CD14-positive monocyte (primary cell): ENCODE data around the gene KDM1B. TPM values are rescaled to one million over a fixed set of nuclear protein-coding genes. Genes with fewer than 3 reads are reported as not detected.

ENCODE experiments used
- DNase-seq, 3 donors: peaks; one replicate each; pipeline ENCODE4 v3.0.0-alpha.2; 2011 to 2022
- H2AFZ ChIP-seq: 2 replicates; pipeline ENCODE4 v1.6.0; 2012; ENCODE audit warnings: mild to moderate bottlenecking, low read depth, low read length, inconsistent platforms; ENCODE audit not compliant: insufficient read depth, poor library complexity, severe bottlenecking
- H3K27ac ChIP-seq, 2 donors: 1 replicate in 1 of 2; 2 replicates in 1 of 2; pipeline ENCODE4 v1.5.1; 2012 to 2013; ENCODE audit warnings: low read length in 2 of 2, control low read depth in 1 of 2, inconsistent platforms in 1 of 2, low read depth in 1 of 2, mild to moderate bottlenecking in 1 of 2
- H3K27me3 ChIP-seq, 2 donors: one replicate each; pipeline versions ENCODE4 v1.6.0 to v1.6.1; 2011 to 2013; ENCODE audit warnings: low read length in 2 of 2; ENCODE audit not compliant: control insufficient read depth in 2 of 2, insufficient read depth in 2 of 2
- H3K36me3 ChIP-seq, 2 donors: replicated peaks in 1 of 2; 1 replicate in 1 of 2; 2 replicates in 1 of 2; pipeline versions ENCODE4 v1.5.1 to v1.6.1; 2012 to 2013; ENCODE audit warnings: low read length in 2 of 2, control low read depth in 1 of 2, inconsistent platforms in 1 of 2, mild to moderate bottlenecking in 1 of 2; ENCODE audit not compliant: insufficient read depth in 2 of 2, control insufficient read depth in 1 of 2
- H3K4me1 ChIP-seq, 2 donors: 1 replicate in 1 of 2; 2 replicates in 1 of 2; pipeline versions ENCODE4 v1.5.1 to v1.6.1; 2012 to 2013; ENCODE audit warnings: low read length in 2 of 2, control low read depth in 1 of 2, inconsistent platforms in 1 of 2, mild to moderate bottlenecking in 1 of 2, moderate library complexity in 1 of 2; ENCODE audit not compliant: insufficient read depth in 2 of 2, control insufficient read depth in 1 of 2
- H3K4me2 ChIP-seq: replicated peaks from 2 replicates; pipeline ENCODE3; 2012; ENCODE audit warnings: low read length, moderate library complexity, mild to moderate bottlenecking; ENCODE audit not compliant: poor library complexity, severe bottlenecking; ENCODE audit errors: extremely low read depth
- H3K4me3 ChIP-seq, 3 experiments: fragments of 200-600 bp in 1 of 3; sonication (generic) in 1 of 3; replicated peaks in 1 of 3; 1 replicate in 2 of 3; 2 replicates in 1 of 3; pipeline ENCODE4 v1.5.1; 2011 to 2013; ENCODE audit warnings: low read length in 3 of 3, mild to moderate bottlenecking in 3 of 3, control low read depth in 2 of 3, low read depth in 2 of 3, inconsistent platforms in 1 of 3, moderate library complexity in 1 of 3
- H3K79me2 ChIP-seq: 2 replicates; pipeline ENCODE4 v1.6.0; 2012; ENCODE audit warnings: mild to moderate bottlenecking, control low read depth, inconsistent platforms, low read length, moderate library complexity; ENCODE audit not compliant: insufficient read depth
- H3K9ac ChIP-seq: 2 replicates; pipeline ENCODE4 v1.6.0; 2017; ENCODE audit warnings: low read length, mild to moderate bottlenecking; ENCODE audit not compliant: insufficient read depth, poor library complexity, severe bottlenecking
- H3K9me3 ChIP-seq, 2 donors: replicated peaks in 1 of 2; 1 replicate in 1 of 2; 2 replicates in 1 of 2; pipeline versions ENCODE4 v1.5.1 to v1.6.1; 2012 to 2013; ENCODE audit warnings: low read length in 2 of 2, control low read depth in 1 of 2; ENCODE audit not compliant: control insufficient read depth in 1 of 2, insufficient read depth in 1 of 2
- H4K20me1 ChIP-seq: 2 replicates; pipeline ENCODE4 v1.6.0; 2012; ENCODE audit warnings: mild to moderate bottlenecking, low read length, control low read depth, moderate library complexity; ENCODE audit not compliant: insufficient read depth
- H3K27ac Mint-ChIP-seq, 7 donors: one replicate each; pipeline ENCODE4 v1.8.0; 2020; ENCODE audit warnings: mild to moderate bottlenecking in 7 of 7, mixed read lengths in 7 of 7, moderate library complexity in 6 of 7, inconsistent platforms in 2 of 7
- H3K27me3 Mint-ChIP-seq, 3 donors: one replicate each; pipeline ENCODE4 v1.8.0; 2021 to 2022; ENCODE audit warnings: low read depth in 3 of 3, mild to moderate bottlenecking in 3 of 3, mixed read lengths in 3 of 3, moderate library complexity in 3 of 3, inconsistent platforms in 1 of 3
- H3K36me3 Mint-ChIP-seq, 2 donors: one replicate each; pipeline ENCODE4 v1.8.0; 2020; ENCODE audit warnings: mixed read lengths in 2 of 2, inconsistent platforms in 1 of 2, mild to moderate bottlenecking in 1 of 2
- H3K4me1 Mint-ChIP-seq: one replicate; pipeline ENCODE4 v1.8.0; 2020; ENCODE audit warnings: mild to moderate bottlenecking, mixed read lengths
- H3K4me3 Mint-ChIP-seq, 2 donors: one replicate each; pipeline ENCODE4 v1.8.0; 2020; ENCODE audit warnings: mild to moderate bottlenecking in 2 of 2, mixed read lengths in 2 of 2, moderate library complexity in 1 of 2
- H3K9me3 Mint-ChIP-seq, 7 donors: one replicate each; pipeline ENCODE4 v1.8.0; 2020 to 2022; ENCODE audit warnings: mixed read lengths in 7 of 7, mild to moderate bottlenecking in 6 of 7, moderate library complexity in 6 of 7, inconsistent platforms in 2 of 7
- CTCF ChIP-seq: fragments of 200-600 bp; IDR thresholded peaks from one replicate; pipeline ENCODE4 v1.8.0; 2022; ENCODE audit warnings: antibody characterized with exemption, mild to moderate bottlenecking
- WGBS: methylation state at CpG from one replicate; pipeline ENCODE4 v1.1.5; 2013; ENCODE audit warnings: missing lambda C conversion rate; ENCODE audit not compliant: insufficient coverage; 5-methylcytosine and 5-hydroxymethylcytosine counted together
- intact Hi-C, 2 donors: fragments of 100-400 bp; cut with micrococcal nuclease; formaldehyde crosslinking; loops; one replicate each; pipeline versions ENCODE4 v1.15.0 to v1.15.1; 2023
- polyA plus RNA-seq, 3 donors: library from polyadenylated mRNA; depleted of rRNA in 1 of 3; unstranded in 2 of 3; stranded (reverse) in 1 of 3; fragments of 300-500 nt in 2 of 3; fragments of >200 nt in 1 of 3; fragmentation: Illumina TruSeq in 2 of 3; gene quantifications; 1 replicate in 2 of 3; 2 replicates in 1 of 3; pipeline ENCODE4 v1.2.3, GENCODE V29; 2012 to 2021

The KDM1B gene
- polyA plus RNA-seq, 3 donors: 4.4 to 50.8 (median 24.1) TPM

GRCh38 chr6:18186033-18186432 lies 30.8 kb downstream of the KDM1B start:
- H3K27me3 Mint-ChIP-seq: no peaks in the 10 kb centered on the region
- H3K9ac ChIP-seq: peak overlapping the region; percentile 59
- H3K27me3 ChIP-seq: no peaks in the 10 kb centered on the region
- peaks cover 27 to 36% of the 10 kb centered on the region in 2 donors for H3K4me1 ChIP-seq
- H2AFZ ChIP-seq: no peak overlapping the region
- peaks cover 37% of the 10 kb centered on the region for H3K4me1 Mint-ChIP-seq
- no peaks in the 10 kb centered on the region for H3K9me3 ChIP-seq
- no peak for TF ChIP-seq CTCF
- peaks cover 35 to 79% of the 10 kb centered on the region in 2 donors for H3K36me3 ChIP-seq
- H3K36me3 Mint-ChIP-seq: peaks cover 71 to 86% of the 10 kb centered on the region in 2 donors
- 17% methylated on average over 1 of the region's 2 CpGs for WGBS
- H3K4me3 Mint-ChIP-seq: peak overlapping the region in 1 of 2 donors; percentile 60
- peak in 1 of 3 donors; percentile 4 for DNase-seq
- peaks cover 0 to 3% (median 0%) of the 10 kb centered on the region in 7 donors for H3K9me3 Mint-ChIP-seq
- peak overlapping the region; percentile 18 for H3K4me2 ChIP-seq
- H3K27ac Mint-ChIP-seq: peak overlapping the region; percentile 84 to 96 (median 95)
- peak overlapping the region in 1 of 3 experiments; percentile 11 for H3K4me3 ChIP-seq
- peak overlapping the region; percentile 77 to 93 for H3K27ac ChIP-seq
- H4K20me1 ChIP-seq: no peaks in the 10 kb centered on the region
- intact Hi-C loops: loop anchor here in 1 of 2 donors (5.0 to 10.0 kb wide), 2 partner anchors 34 to 149 kb away; no protein-coding TSS in a partner anchor
- H3K79me2 ChIP-seq: peaks cover 26% of the 10 kb centered on the region

DNA sequence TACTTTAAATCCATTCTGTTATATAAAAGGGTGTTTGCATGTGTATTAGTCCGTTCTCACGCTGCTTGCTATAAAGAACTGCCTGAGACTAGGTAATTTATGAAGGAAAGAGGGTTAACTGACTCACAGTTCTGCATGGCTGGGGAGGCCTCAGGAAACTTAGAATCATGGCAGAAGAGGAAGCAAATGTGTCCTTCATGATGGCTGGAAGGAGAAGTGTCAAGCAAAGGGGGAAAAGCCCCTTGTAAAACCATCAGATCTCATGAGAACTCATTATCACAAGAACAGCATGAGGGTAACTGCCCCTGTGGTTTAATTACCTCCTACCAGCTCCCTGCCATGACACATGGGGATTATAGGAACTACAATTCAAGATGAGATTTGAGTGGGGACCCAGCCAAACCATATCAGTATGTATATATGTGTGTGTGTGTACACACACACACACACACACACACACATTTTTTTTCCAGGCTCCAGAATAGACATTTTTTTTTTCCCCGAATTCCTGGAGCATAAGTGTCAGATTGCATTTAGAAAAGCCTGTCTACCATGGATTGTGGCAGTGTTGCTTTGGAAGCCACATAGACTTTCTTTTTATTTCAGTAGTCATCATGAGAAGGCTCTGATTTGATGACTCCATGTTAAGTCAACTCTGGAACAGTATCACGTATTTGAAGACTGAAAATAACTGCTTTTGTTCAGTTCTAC lies 31.5 kb downstream of the KDM1B start:
- Mint-ChIP-seq H3K9me3 (peaks cover 0 to 3% (median 0%) of the 10 kb centered on the region in 7 donors), H3K4me3 (no peak overlapping the region), H3K4me1 (peaks cover 30% of the 10 kb centered on the region), H3K27ac (peak overlapping the region; percentile 84 to 96 (median 95)), H3K27me3 (no peaks in the 10 kb centered on the region), H3K36me3 (peaks cover 75 to 90% of the 10 kb centered on the region in 2 donors)
- H3K4me3 ChIP-seq: peak overlapping the region in 1 of 3 experiments; percentile 11
- H3K27ac ChIP-seq: peak overlapping the region; percentile 77 to 93
- intact Hi-C loops: loop anchor here in 1 of 2 donors (5.0 to 10.0 kb wide), 2 partner anchors 34 to 148 kb away; no protein-coding TSS in a partner anchor
- peaks cover 21 to 29% of the 10 kb centered on the region in 2 donors for H3K4me1 ChIP-seq
- peaks cover 42 to 80% of the 10 kb centered on the region in 2 donors for H3K36me3 ChIP-seq
- no peak overlapping the region for H3K4me2 ChIP-seq
- peaks cover 20% of the 10 kb centered on the region for H3K79me2 ChIP-seq
- H3K9me3 ChIP-seq: no peaks in the 10 kb centered on the region
- no peaks in the 10 kb centered on the region for H4K20me1 ChIP-seq
- no peak overlapping the region for H2AFZ ChIP-seq
- TF ChIP-seq CTCF: no peak
- no peaks in the 10 kb centered on the region for H3K27me3 ChIP-seq
- H3K9ac ChIP-seq: peak overlapping the region; percentile 59
- 33% methylated on average over 3 of the region's 4 CpGs for WGBS
- DNase-seq: peak; percentile 76 to 91 (median 77)
